GM12872 (cell line): ENCODE data around the gene CCDC81.

Source experiments
- TF ChIP-seq, protein P1 (sequence below): IDR thresholded peaks from 3 replicates; pipeline ENCODE4 v1.5.1; 2011; ENCODE audit warnings: low read depth, mild to moderate bottlenecking, low read length, moderate library complexity; ENCODE audit not compliant: insufficient read depth

Gene CCDC81

DNA sequence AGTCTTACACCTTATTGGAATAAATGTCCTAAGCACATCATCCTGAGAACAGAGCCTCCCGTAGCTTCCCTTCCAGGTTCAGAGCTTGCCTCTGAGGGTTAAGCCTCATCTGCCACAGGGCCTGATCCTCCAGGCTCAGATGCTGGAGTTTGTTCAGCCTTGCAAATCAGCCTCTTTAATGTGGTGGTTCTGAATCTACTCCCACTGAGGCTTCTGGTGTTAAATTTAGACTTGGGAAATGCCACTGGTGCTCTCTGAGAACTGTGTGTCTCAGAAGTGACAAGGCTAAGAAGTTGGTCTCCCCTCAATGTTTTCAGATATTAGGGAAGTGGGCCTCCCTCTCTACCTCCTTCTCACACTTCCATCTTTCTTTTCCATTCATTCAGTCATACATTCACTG, 68.7 kb downstream of the CCDC81 start:
- TF ChIP-seq, protein P1, sequence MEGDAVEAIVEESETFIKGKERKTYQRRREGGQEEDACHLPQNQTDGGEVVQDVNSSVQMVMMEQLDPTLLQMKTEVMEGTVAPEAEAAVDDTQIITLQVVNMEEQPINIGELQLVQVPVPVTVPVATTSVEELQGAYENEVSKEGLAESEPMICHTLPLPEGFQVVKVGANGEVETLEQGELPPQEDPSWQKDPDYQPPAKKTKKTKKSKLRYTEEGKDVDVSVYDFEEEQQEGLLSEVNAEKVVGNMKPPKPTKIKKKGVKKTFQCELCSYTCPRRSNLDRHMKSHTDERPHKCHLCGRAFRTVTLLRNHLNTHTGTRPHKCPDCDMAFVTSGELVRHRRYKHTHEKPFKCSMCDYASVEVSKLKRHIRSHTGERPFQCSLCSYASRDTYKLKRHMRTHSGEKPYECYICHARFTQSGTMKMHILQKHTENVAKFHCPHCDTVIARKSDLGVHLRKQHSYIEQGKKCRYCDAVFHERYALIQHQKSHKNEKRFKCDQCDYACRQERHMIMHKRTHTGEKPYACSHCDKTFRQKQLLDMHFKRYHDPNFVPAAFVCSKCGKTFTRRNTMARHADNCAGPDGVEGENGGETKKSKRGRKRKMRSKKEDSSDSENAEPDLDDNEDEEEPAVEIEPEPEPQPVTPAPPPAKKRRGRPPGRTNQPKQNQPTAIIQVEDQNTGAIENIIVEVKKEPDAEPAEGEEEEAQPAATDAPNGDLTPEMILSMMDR = no peak

DNA sequence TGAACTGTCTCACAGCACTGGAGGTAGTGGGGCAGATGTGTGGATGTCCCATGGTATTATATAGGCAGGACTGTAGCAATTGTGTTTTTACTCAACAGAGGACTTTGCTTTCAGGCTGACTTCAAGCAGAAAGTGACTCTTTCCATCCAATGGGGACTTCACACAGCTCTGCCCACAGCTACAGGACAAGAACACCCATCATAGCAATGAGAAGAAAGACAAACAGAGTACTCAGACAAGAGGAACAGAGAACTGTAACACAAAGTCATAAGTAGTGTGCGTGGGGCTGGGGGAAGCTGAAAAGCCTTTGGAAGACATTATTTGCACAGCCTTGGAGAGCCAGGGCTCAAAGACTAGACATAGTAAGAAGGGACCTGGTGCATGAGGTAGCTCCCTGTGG, 70.3 kb downstream of the CCDC81 start:
- TF ChIP-seq, protein P1 = no peak

DNA sequence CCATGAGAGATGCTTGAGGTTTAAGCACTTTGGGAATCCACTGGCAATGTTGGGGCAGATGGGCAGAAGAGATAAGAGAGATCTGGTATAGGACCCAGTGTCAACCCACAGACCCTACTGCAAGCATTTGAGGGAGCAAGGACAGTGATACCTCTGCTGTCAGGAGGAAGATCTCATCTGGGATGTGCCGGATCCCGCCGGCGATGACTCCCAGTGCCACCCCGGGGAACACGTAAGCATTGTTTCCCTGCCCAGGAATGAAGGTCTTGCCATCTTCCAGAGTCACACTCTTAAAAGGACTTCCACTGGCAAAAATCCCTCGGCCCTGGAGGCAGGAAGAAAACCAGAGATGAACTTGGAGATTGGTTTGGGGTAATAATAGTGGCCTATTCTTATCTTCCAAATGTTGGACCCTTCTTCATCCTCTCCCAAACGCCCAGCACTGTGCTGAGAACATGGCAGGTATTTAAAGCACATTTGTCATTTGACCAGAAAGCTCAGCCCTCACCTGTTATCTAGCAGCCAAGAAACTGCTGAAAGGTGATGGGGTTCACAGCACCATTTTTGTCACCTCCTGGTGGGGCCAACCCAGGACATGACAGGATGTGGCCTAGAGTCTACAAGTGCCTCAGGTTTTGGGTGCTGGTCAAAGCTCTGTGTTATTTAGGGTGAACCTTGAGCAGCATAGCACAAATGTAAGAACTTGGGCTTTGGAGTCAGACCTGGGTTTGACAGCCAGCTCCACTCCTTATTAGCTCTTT, 71.7 kb downstream of the CCDC81 start:
- TF ChIP-seq, protein P1 = no peak

DNA sequence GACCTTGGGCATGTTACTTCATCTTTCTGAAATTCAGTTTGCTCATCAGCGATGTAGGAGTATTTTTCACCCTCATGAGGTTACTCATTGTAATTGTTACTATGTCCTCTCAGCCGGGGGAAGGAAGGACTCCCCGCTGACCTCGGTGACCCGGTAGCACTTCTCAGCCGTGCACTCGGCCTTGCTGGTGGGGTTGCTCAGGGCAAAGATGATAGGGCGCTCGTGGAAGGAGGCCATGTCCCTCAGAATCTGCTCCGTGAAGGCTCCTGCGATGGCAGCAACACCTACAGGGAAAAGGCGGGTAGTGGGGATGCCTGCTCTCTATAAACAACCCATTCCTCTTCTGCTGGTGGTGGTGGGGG, 72.2 kb downstream of the CCDC81 start:
- TF ChIP-seq, protein P1 = no peak

DNA sequence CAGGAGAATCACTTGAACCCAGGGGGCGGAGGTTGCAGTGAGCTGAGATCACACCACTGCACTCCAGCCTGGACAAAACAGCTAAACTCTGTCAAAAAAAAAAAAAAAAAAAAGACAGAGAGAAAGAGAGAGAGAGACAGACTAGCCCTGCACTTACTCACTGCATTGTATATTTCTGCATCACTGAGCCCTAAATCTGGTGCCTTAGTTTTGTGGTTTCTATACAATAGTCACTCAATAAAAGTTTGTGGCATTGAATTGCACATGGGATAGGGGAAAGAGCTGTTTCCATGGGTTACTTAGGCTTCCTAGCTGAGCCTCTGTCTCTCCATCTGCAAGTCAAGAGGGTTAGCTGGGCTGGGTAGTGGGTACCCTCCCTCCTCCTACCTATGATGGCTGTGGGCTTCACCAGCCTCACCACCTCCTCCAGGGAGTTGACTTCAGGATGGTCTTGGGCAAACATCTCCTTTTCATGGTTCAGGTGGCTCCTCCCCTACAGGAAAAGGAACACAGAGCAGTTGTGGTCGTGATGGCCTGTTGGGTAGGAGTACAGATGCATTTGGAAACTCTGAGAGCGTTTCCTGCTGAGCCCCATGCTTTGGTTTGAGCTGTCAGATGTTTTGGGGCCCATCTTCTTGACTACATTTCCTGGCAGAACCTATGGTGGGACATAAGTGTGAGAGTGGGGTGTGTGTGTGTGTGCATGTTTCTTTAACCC, 73.2 kb downstream of the CCDC81 start:
- TF ChIP-seq, protein P1 = no peak

DNA sequence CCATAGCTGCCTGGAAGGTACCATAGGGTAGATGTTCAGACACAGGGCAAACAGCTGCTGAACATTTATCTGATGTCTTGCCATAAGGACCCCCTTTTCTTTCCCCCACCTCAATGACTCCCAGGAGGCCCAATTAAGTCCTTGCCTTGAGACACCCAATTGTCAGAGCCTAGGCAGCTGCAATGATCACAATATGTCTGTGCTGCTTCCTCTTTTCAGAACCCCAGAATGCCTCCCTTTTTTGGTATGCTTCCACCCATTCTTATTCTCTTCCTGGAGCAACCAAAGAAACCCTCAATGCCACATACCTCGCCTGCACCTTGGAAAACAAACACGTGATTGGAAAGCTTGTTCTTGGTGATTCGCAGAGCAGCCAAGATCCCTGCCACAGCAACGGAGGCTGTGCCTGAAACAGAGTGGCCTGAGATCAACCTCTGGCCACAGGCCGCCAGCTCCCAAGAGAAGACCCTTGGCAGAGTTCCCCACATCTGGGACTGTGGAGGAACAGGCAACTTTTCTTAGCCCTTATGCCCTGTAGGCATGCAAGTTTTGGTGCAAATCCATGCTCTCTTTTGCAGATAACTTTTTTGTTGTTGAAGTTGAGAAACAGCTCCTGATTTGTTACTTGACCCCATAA, 75.4 kb downstream of the CCDC81 start:
- TF ChIP-seq, protein P1 = no peak

DNA sequence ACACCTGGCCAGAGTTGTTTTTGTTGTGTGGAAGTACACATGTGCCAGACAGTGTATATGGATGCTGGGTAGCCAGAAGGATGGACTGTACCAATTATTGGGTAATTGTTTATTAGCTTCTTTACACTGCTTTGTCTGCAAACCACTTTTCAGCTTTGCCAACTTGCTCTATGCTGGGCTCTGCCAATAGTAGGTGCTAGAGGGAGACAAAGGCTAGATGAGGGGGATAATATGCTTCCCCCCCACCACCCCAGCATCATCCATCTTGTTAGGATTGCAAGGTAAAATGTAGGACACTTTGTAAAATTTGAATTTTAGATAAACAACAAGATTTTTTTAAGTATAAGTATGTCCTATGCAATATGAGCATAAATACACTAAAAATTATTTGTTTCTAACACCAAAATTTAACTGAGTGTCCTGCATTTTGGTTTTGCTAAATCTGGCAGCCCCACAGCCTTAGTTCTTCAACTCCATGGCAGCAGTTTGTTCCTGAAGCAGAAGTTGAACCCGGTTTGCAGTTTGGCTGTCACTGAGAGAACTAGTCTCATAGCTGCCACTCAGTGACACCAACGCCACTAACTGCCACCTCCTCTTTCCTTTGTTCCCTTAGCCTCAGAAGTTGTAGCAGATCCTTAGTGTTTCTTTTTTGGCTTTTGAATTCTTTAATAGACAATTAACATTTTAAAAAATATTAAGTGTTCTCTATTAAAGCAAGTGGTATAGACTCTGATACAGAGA, 78.8 kb downstream of the CCDC81 start:
- TF ChIP-seq, protein P1 = peak; percentile 27; the same call in 1 of the 3 replicates
